Gastrocnemius medialis (tissue), 4 donors: Measurements from ENCODE around the gene UFD1. TPM values are rescaled to one million over a fixed set of nuclear protein-coding genes. Genes with fewer than 3 reads are reported as not detected.

Experiments
- ATAC-seq, 2 donors: fragments of 150-250 bp; one replicate each; pipeline ENCODE4 v1.9.1; 2016
- DNase-seq, 2 donors: peaks; one replicate each; pipeline ENCODE4 v3.0.0-alpha.2; 2019
- H3K27ac ChIP-seq, 4 donors: fragments of 200-600 bp; sonication (generic); 1 replicate in 1 of 4; 2 replicates in 3 of 4; pipeline ENCODE4 v1.5.1; 2016 to 2018; ENCODE audit warnings: mild to moderate bottlenecking in 2 of 4, moderate library complexity in 1 of 4
- H3K27me3 ChIP-seq, 3 donors: fragments of 200-600 bp; sonication (generic) in 2 of 3; 1 replicate in 1 of 3; 2 replicates in 2 of 3; pipeline versions ENCODE4 v1.5.1 to v1.6.0; 2016 to 2019; ENCODE audit warnings: mild to moderate bottlenecking in 1 of 3, moderate library complexity in 1 of 3
- H3K36me3 ChIP-seq, 2 donors: fragments of 200-600 bp; sonication (generic) in 1 of 2; one replicate each; pipeline ENCODE4 v1.5.1; 2017 to 2018
- H3K4me1 ChIP-seq, 2 donors: fragments of 200-600 bp; sonication (generic) in 1 of 2; one replicate each; pipeline ENCODE4 v1.5.1; 2016 to 2017; ENCODE audit warnings: mild to moderate bottlenecking in 2 of 2
- H3K4me3 ChIP-seq, 4 donors: fragments of 200-600 bp; sonication (generic) in 3 of 4; 1 replicate in 1 of 4; 2 replicates in 3 of 4; pipeline ENCODE4 v1.5.1; 2016 to 2019; ENCODE audit warnings: mild to moderate bottlenecking in 2 of 4
- H3K9me3 ChIP-seq, 3 donors: fragments of 200-600 bp; sonication (generic) in 2 of 3; 1 replicate in 1 of 3; 2 replicates in 2 of 3; pipeline ENCODE4 v1.5.1; 2016 to 2019
- POLR2A ChIP-seq, 2 donors: fragments of 450-650 bp; IDR thresholded peaks; one replicate each; pipeline ENCODE4 v1.6.1; 2017; ENCODE audit warnings: antibody characterized with exemption in 2 of 2, mild to moderate bottlenecking in 2 of 2, moderate library complexity in 2 of 2
- in situ Hi-C, 4 donors: fragments of 200-750 bp; cut with MboI; loops; one replicate each; pipeline versions ENCODE4 v1.15.0 to v1.8.0; 2017; ENCODE audit warnings: low sequenced_read_pairs in 4 of 4
- intact Hi-C: fragments of 100-400 bp; cut with DNase I; formaldehyde crosslinking; loops from one replicate; pipeline ENCODE4 v1.15.1; 2023; ENCODE audit warnings: low total_unique reads
- total RNA-seq, 4 donors: library from RNA; depleted of rRNA; stranded (reverse); fragments of >200 nt; gene quantifications; one replicate each; pipeline versions ENCODE4 v1.1.0 to v1.2.3, GENCODE V29; 2016
- TF ChIP-seq, protein P1 (sequence below), 5 experiments: fragments of 450-650 bp in 3 of 5; fragments of 200-600 bp in 2 of 5; sonication (generic) in 2 of 5; IDR thresholded peaks in 4 of 5; conservative IDR thresholded peaks in 1 of 5; 1 replicate in 4 of 5; 2 replicates in 1 of 5; pipeline ENCODE4 v1.5.1; 2016 to 2019; ENCODE audit warnings: antibody characterized with exemption in 5 of 5, mild to moderate bottlenecking in 3 of 5, moderate library complexity in 3 of 5

The UFD1 gene
- total RNA-seq, 4 donors from 2014 or later: 106 to 199 (median 165) TPM

DNA sequence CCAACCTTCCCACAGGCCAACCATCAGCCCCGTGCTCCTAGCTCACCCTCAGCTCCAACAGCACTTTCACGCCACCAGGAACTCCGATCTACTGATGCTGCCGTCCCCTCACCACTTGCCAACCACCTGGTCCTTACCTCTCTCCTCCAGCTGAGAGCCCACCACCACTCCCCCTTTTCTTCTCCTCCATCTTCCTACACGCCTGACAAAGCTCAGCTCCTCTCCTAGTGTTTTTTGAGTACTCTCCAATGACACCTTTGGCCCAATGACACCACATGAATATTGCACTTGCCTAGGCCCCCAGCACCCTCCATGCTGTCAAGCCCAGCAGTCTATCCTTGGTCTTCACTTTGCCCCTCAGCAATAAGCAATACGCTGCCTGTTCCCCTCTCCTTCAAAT is 78.1 kb downstream of the UFD1 start:
- H3K36me3 ChIP-seq: peaks cover 0 to 40% of the 10 kb centered on the region in 2 donors
- DNase-seq (no peak), ATAC-seq (no peak)
- no peaks in the 10 kb centered on the region for H3K27me3 ChIP-seq
- intact Hi-C loops (no loop called here), in situ Hi-C loops (no loop called here)
- H3K27ac ChIP-seq: no peak overlapping the region
- no peaks in the 10 kb centered on the region for H3K4me1 ChIP-seq
- TF ChIP-seq, protein P1, sequence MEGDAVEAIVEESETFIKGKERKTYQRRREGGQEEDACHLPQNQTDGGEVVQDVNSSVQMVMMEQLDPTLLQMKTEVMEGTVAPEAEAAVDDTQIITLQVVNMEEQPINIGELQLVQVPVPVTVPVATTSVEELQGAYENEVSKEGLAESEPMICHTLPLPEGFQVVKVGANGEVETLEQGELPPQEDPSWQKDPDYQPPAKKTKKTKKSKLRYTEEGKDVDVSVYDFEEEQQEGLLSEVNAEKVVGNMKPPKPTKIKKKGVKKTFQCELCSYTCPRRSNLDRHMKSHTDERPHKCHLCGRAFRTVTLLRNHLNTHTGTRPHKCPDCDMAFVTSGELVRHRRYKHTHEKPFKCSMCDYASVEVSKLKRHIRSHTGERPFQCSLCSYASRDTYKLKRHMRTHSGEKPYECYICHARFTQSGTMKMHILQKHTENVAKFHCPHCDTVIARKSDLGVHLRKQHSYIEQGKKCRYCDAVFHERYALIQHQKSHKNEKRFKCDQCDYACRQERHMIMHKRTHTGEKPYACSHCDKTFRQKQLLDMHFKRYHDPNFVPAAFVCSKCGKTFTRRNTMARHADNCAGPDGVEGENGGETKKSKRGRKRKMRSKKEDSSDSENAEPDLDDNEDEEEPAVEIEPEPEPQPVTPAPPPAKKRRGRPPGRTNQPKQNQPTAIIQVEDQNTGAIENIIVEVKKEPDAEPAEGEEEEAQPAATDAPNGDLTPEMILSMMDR (IDR thresholded peaks at IDR 0.05 in 4 of 5, conservative IDR thresholded peaks at IDR 0.05 in 1 of 5): no peak
- no peak for TF ChIP-seq POLR2A (IDR thresholded peaks at IDR 0.05)
- no peaks in the 10 kb centered on the region for H3K9me3 ChIP-seq
- no peak overlapping the region for H3K4me3 ChIP-seq

Other genes starting within 250 kb of the UFD1 start
- 100 to 1,000 TPM; 111 to 311 (median 215) TPM for gene CLTCL1, start 187.5 kb downstream of the UFD1 start, total RNA-seq
- 10 to 100 TPM; 14.2 to 46.8 (median 24.6) TPM for gene HIRA, start 47.5 kb downstream of the UFD1 start, total RNA-seq
- gene MRPL40, start 46.6 kb downstream of the UFD1 start, total RNA-seq: 10 to 100 TPM; 53.8 to 75.1 (median 61.5) TPM
- gene C22orf39, start 31.5 kb downstream of the UFD1 start, total RNA-seq: 100 to 1,000 TPM; 157 to 182 (median 178) TPM
- gene CDC45, start 727 bp upstream of the UFD1 start, total RNA-seq: under 1 TPM in 1 of 4 donors, not detected in 3; 0.27 TPM
- 100 to 1,000 TPM in 2 of 4 donors, 10 to 100 TPM in 2; 40.4 to 108 (median 89.6) TPM for gene CLDN5, start 45.2 kb upstream of the UFD1 start, total RNA-seq
- gene SEPTIN5, start 235.3 kb upstream of the UFD1 start, total RNA-seq: 10 to 100 TPM in 2 of 4 donors, 1 to 10 TPM in 2; 5.0 to 15.9 (median 10.2) TPM
- 1 to 10 TPM in 3 of 4 donors, not detected in 1; 1.4 to 3.5 (median 2.3) TPM for gene GP1BB, start 244.3 kb upstream of the UFD1 start, total RNA-seq